Activated T-cell treated with anti-CD3 and anti-CD28 coated beads, Interleukin-2, amount 50 U/mL, for 72 hours (primary cell): ENCODE results near the gene CDK16. TPM values are rescaled to one million over a fixed set of nuclear protein-coding genes. Genes with fewer than 3 reads are reported as not detected.

ENCODE experiments used
- ATAC-seq, 2 donors: fragments of 150-1000 bp; cut with Tn5 transposase; replicated peaks in 1 of 2; 2 replicates each; pipeline ENCODE4 v1.10.0; 2021; ENCODE audit warnings: moderate library complexity in 2 of 2, mild to moderate bottlenecking in 1 of 2
- DNase-seq, 2 donors: peaks; one replicate each; pipeline ENCODE4 v3.0.0; 2021 to 2022; ENCODE audit warnings: mixed read lengths in 1 of 2
- H3K27ac Mint-ChIP-seq: one replicate; pipeline ENCODE4 v1.8.0; 2022; ENCODE audit warnings: mild to moderate bottlenecking, moderate library complexity, mixed read lengths
- H3K27me3 Mint-ChIP-seq: one replicate; pipeline ENCODE4 v1.8.0; 2022; ENCODE audit warnings: low read depth, mixed read lengths
- H3K36me3 Mint-ChIP-seq, 2 donors: one replicate each; pipeline ENCODE4 v1.8.0; 2022; ENCODE audit warnings: mixed read lengths in 2 of 2, mild to moderate bottlenecking in 1 of 2; ENCODE audit not compliant: insufficient read depth in 2 of 2
- H3K4me1 Mint-ChIP-seq: one replicate; pipeline ENCODE4 v1.8.0; 2022; ENCODE audit warnings: low read depth, mixed read lengths
- H3K4me3 Mint-ChIP-seq, 2 donors: one replicate each; pipeline ENCODE4 v1.8.0; 2022; ENCODE audit warnings: mild to moderate bottlenecking in 2 of 2, mixed read lengths in 2 of 2, moderate library complexity in 2 of 2
- H3K9me3 Mint-ChIP-seq, 2 donors: one replicate each; pipeline ENCODE4 v1.8.0; 2022; ENCODE audit warnings: mixed read lengths in 2 of 2
- total RNA-seq, 2 donors: library from RNA; stranded (reverse); gene quantifications; one replicate each; pipeline ENCODE4 v1.2.3, GENCODE V29; 2022

CDK16 gene
- total RNA-seq, 2 donors from 2014 or later: 82.2 to 88.6 TPM

DNA sequence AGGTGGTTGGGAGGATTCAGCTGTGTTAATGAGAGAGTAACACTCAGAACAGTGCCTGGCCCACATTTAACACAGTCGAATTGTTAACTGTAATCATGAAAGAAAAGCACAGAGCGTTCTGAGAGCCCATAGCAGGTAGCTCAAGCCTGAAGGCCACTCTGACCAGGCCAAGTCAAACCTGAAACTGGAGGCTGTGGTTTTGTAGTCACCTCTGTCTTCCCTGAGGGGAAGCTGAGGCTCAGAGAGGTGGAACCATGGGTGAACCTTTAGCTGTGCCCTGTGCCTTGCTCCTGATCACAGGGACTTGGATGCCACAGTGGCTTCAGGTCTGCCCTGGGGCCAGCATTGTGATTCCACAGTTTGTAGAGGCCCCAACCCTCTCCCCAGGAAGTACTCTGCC is 41.4 kb upstream of the CDK16 start:
- H3K36me3 Mint-ChIP-seq: peaks cover 3 to 10% of the 10 kb centered on the region in 2 donors
- ATAC-seq: no peak
- H3K9me3 Mint-ChIP-seq: no peaks in the 10 kb centered on the region

DNA sequence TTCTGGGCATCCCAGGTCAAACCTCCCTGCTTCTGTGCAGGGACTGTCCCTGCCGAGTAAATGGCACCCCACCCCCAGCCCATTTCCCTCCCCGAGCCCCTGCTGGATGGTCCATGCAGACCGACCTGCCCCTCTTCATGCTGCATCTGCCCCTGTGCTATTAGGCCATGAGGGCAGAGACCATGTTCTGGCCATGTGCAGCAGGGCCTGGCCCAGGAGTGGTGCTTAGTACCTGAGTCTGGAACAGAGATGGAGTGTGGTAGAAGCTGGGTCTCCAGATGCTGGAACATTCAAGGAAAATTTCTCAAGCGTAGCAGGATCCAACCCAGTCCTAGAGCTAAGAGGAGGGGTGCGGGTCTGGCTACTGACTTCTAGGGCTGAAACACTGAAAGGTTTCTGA is 40.1 kb upstream of the CDK16 start:
- no peaks in the 10 kb centered on the region for H3K4me1 Mint-ChIP-seq
- H3K27ac Mint-ChIP-seq: no peak overlapping the region
- H3K9me3 Mint-ChIP-seq: no peaks in the 10 kb centered on the region
- DNase-seq: no peak
- peaks cover 6 to 10% of the 10 kb centered on the region in 2 donors for H3K36me3 Mint-ChIP-seq
- H3K4me3 Mint-ChIP-seq: no peak overlapping the region
- no peak for ATAC-seq
- H3K27me3 Mint-ChIP-seq: peaks cover 20% of the 10 kb centered on the region

More for the DNA sequence above, 41.4 kb upstream of the CDK16 start:
- no peak overlapping the region for H3K4me3 Mint-ChIP-seq
- DNase-seq: no peak
- H3K4me1 Mint-ChIP-seq: no peaks in the 10 kb centered on the region
- H3K27ac Mint-ChIP-seq: no peak overlapping the region
- peaks cover 12% of the 10 kb centered on the region for H3K27me3 Mint-ChIP-seq

DNA sequence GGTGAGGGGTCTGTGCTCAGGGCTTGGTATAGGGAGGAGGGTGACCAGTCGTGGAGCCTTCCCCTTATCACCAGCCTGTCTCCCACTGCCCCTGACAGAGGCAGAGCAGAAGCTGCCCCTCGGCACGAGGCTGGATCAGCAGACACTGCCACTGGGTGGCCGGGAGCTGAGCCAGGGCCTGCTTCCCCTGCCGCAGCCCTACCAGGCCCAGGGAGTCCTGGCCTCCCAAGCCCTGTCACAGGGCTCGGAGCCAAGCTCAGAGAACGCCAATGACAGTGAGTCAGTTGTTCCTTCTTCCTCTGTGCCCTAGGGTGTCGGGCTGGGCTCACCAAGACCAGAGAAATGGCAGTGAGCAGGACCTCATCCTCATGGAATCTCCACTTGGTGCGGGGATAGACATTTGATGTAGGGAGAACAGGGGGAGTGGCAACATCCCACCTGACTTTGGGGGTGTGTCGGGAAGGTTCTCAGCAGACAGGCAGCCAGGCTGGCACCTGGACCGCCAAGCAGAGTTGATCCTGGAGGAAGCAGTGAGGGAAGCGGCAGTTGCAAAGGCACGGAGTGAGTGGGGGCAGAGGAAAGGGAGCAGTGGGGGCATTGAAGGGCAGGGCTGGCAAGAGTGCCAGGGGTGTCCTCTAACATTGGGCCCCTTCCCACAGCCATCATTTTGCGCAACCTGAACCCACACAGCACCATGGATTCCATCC is 39.1 kb upstream of the CDK16 start:
- no peak for ATAC-seq
- H3K27ac Mint-ChIP-seq: no peak overlapping the region
- DNase-seq: no peak
- peaks cover 20% of the 10 kb centered on the region for H3K27me3 Mint-ChIP-seq
- no peaks in the 10 kb centered on the region for H3K9me3 Mint-ChIP-seq
- peaks cover 6 to 8% of the 10 kb centered on the region in 2 donors for H3K36me3 Mint-ChIP-seq
- H3K4me1 Mint-ChIP-seq: no peaks in the 10 kb centered on the region
- no peak overlapping the region for H3K4me3 Mint-ChIP-seq

DNA sequence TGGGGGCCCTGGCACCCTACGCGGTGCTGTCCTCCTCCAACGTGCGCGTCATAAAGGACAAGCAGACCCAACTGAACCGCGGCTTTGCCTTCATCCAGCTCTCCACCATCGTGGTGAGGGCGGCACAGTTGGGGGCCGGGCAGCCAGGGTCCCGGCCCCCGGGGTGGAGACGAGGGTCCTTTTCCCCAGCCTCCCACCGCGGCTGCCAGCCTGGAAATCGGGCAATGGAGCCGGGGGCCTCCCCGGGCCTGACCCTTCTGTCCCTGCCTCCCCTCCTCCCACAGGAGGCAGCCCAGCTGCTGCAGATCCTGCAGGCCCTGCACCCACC is 38.6 kb upstream of the CDK16 start:
- no peaks in the 10 kb centered on the region for H3K9me3 Mint-ChIP-seq
- no peaks in the 10 kb centered on the region for H3K4me1 Mint-ChIP-seq
- ATAC-seq: no peak
- DNase-seq: no peak
- H3K36me3 Mint-ChIP-seq: peaks cover 6 to 8% of the 10 kb centered on the region in 2 donors
- H3K4me3 Mint-ChIP-seq: no peak overlapping the region
- no peak overlapping the region for H3K27ac Mint-ChIP-seq
- peaks cover 20% of the 10 kb centered on the region for H3K27me3 Mint-ChIP-seq

DNA sequence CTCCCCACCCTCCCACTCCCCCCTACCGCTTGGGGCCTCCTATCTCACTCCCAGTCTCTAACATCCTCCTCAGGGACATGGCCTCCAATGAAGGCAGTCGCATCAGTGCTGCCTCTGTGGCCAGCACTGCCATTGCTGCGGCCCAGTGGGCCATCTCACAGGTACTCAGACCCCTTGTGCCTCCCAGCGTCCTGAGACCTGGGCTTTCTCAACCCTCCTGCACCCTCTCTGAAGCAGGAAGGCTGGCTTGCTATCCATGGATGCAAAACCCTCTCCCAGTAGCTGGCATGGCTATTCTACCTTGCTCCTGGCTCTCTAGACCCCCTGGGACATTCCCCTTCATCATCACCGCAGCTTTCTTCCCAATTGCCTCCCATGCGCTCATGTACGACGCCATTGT is 38.1 kb upstream of the CDK16 start:
- DNase-seq (no peak), ATAC-seq (no peak)
- peaks cover 20% of the 10 kb centered on the region for H3K27me3 Mint-ChIP-seq
- H3K4me3 Mint-ChIP-seq: no peak overlapping the region
- H3K36me3 Mint-ChIP-seq: peaks cover 6 to 8% of the 10 kb centered on the region in 2 donors
- H3K27ac Mint-ChIP-seq: no peak overlapping the region
- H3K4me1 Mint-ChIP-seq: no peaks in the 10 kb centered on the region
- no peaks in the 10 kb centered on the region for H3K9me3 Mint-ChIP-seq

DNA sequence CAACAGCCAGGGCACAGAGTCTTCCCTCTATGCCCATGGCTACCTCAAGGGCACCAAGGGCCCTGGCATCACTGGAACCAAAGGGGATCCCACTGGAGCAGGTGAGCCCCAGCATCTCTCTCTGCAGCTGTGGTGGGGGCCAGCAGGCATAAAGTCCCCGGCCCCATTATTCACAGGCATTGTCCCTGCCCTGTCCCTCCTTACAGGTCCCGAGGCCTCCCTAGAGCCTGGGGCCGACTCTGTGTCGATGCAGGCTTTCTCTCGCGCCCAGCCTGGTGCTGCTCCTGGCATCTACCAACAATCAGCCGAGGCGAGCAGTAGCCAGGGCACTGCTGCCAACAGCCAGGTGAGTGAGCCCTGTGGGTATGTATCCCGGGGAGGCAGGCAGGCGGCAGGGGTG is 37.2 kb upstream of the CDK16 start:
- ATAC-seq (no peak), DNase-seq (no peak)
- no peak overlapping the region for H3K4me3 Mint-ChIP-seq
- H3K4me1 Mint-ChIP-seq: no peaks in the 10 kb centered on the region
- no peak overlapping the region for H3K27ac Mint-ChIP-seq
- peaks cover 9 to 11% of the 10 kb centered on the region in 2 donors for H3K36me3 Mint-ChIP-seq
- no peaks in the 10 kb centered on the region for H3K9me3 Mint-ChIP-seq
- peaks cover 20% of the 10 kb centered on the region for H3K27me3 Mint-ChIP-seq

DNA sequence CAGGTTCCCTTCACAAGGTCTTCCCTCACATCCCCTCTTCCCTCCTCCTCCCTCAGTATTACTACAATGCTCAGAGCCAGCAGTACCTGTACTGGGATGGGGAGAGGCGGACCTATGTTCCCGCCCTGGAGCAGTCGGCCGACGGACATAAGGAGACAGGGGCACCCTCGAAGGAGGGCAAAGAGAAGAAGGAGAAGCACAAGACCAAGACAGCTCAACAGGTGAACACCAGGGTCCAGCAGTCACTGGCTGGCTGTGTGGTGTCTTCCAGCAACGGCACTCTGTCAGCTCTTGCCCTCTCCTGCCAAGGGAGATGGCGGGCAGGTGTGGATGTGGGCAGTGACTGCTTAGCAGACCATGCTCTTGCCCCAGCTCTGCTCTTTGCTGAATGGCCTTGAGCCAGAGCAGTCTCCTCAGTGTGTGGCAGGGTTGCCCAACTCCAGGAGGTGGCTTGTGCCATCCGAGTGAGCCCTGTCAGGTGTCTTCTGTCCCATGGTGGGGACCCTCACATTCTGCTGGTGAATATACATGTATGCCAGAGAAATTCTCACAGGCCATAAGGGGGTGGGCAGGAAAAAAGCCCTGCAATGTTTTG is 36.3 kb upstream of the CDK16 start:
- H3K36me3 Mint-ChIP-seq: peaks cover 9% of the 10 kb centered on the region in 2 donors
- H3K4me3 Mint-ChIP-seq: no peak overlapping the region
- H3K27me3 Mint-ChIP-seq: peaks cover 20% of the 10 kb centered on the region
- ATAC-seq (no peak), DNase-seq (no peak)
- H3K9me3 Mint-ChIP-seq: no peaks in the 10 kb centered on the region
- no peak overlapping the region for H3K27ac Mint-ChIP-seq
- H3K4me1 Mint-ChIP-seq: peaks cover under 1% of the 10 kb centered on the region

DNA sequence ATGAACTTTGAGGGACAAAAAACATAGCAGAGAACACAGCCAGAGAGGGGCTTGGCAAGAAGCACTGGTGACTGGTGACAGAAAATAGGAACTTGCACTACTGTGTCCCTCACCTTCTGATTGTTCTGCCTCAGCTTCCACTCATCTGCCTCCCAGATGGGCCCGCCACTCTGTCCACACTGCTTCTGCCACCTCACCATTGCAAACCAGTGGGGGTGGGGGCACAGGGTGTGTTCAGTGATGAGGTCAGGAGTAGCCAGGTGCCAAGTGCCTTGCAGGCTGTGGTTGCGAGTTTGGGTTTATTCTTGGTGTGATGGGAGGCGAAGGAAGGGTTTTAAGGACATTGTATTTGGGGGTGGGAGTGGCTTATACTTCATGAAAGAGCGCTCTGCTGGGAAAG is 34.0 kb upstream of the CDK16 start:
- peaks cover 13% of the 10 kb centered on the region for H3K27me3 Mint-ChIP-seq
- peaks cover 4 to 6% of the 10 kb centered on the region in 2 donors for H3K36me3 Mint-ChIP-seq
- H3K4me3 Mint-ChIP-seq: no peak overlapping the region
- peaks cover 19% of the 10 kb centered on the region for H3K4me1 Mint-ChIP-seq
- no peak overlapping the region for H3K27ac Mint-ChIP-seq
- ATAC-seq (no peak), DNase-seq (no peak)
- no peaks in the 10 kb centered on the region for H3K9me3 Mint-ChIP-seq

DNA sequence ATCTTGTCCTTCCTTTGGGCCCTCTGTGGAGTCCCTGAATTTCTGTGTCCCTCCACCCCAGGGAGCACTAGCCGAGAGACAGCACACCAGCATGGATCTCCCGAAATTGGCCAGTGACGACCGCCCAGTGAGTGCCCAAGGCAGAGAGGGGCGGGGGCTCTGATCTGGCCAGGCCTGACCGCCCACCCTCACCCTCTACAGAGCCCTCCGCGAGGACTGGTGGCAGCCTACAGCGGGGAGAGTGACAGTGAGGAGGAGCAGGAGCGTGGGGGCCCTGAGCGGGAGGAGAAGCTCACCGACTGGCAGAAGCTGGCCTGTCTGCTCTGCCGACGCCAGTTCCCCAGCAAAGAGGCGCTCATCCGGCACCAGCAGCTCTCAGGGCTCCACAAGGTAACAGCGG is 33.2 kb upstream of the CDK16 start:
- Mint-ChIP-seq H3K27me3 (peaks cover 13% of the 10 kb centered on the region), H3K27ac (no peak overlapping the region), H3K4me3 (no peak overlapping the region), H3K9me3 (no peaks in the 10 kb centered on the region), H3K36me3 (peaks cover 4 to 6% of the 10 kb centered on the region in 2 donors), H3K4me1 (peaks cover 20% of the 10 kb centered on the region)
- no peak for ATAC-seq
- DNase-seq: no peak

DNA sequence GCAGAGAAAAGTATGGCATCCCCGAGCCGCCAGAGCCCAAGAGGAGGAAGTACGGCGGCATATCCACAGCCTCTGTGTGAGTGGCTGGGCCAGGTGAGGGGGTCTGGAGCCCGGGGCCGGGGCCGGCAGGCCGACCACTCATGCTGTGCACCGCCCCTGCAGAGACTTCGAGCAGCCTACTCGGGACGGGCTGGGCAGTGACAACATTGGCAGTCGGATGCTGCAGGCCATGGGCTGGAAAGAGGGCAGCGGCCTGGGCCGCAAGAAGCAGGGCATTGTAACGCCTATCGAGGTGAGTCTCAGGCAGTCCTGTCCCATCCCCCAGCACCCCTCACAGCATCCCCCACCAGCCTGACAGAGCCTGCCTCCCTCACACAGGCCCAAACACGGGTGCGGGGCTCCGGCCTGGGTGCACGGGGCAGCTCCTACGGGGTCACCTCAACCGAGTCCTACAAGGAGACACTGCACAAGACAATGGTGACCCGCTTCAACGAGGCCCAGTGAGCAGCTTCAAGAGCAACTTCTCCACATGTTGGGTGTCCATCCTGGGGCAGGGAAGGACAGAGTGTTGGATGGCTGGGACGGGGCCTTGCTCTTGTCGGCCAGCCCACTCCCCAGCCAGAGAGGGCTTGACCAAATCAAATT is 32.3 kb upstream of the CDK16 start:
- ATAC-seq: no peak
- Mint-ChIP-seq H3K36me3 (peaks cover 4 to 8% of the 10 kb centered on the region in 2 donors), H3K27ac (no peak overlapping the region), H3K4me3 (no peak overlapping the region), H3K9me3 (no peaks in the 10 kb centered on the region), H3K27me3 (peaks cover 13% of the 10 kb centered on the region), H3K4me1 (peaks cover 30% of the 10 kb centered on the region)
- no peak for DNase-seq

DNA sequence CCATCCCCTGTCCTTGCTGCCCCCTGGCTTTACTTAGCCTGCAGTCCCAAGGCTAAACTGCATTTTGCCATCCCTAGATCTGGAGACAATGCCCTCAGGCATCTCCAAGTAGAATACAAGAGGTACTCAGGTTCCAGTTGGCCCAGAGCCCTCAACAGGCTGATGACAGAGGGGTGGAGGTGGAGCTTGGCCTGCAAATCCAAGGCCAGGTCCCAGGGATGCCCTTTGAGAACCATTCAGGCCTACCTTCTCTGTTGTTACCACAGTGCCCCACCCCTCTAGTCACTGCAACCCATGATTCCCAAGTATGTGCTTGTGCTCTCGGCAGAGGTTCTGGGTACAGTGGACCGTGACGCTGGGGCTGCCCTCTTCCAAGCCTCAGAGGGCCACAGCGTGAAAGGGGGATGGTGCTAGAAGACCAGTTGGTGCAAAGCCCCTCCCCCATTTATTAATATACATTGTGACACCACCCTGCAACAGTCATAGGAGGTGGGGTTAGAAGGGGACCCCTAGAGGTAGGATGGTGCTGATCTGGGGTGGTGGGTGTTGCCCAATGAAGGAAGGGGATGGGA is 31.3 kb upstream of the CDK16 start:
- no peak for ATAC-seq
- peaks cover 13% of the 10 kb centered on the region for H3K27me3 Mint-ChIP-seq
- H3K4me3 Mint-ChIP-seq: no peak overlapping the region
- peaks cover 4 to 8% of the 10 kb centered on the region in 2 donors for H3K36me3 Mint-ChIP-seq
- no peak overlapping the region for H3K27ac Mint-ChIP-seq
- H3K4me1 Mint-ChIP-seq: peaks cover 31% of the 10 kb centered on the region
- H3K9me3 Mint-ChIP-seq: no peaks in the 10 kb centered on the region
- DNase-seq: no peak

DNA sequence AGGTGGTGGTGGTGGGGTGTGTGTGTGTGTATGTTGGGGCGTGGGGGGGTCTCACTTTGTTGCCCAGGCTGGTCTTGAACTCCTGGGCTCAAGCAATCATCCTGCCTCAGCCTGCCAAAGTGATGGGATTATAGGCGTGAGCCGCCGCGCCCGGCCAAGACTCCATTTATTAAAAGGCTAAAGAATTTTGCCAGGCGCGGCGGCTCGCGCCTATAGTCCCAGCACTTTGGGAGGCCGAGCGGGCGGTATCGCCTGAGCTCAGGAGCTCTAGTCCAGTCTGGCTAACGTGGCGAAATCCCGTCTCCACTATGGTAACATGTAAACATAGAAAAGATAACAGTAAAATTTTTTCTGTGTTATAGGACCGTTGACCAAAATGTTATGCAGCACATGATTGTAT is 28.6 kb upstream of the CDK16 start:
- no peak overlapping the region for H3K4me3 Mint-ChIP-seq
- no peak for DNase-seq
- ATAC-seq: no peak
- peaks cover 52% of the 10 kb centered on the region for H3K4me1 Mint-ChIP-seq
- H3K9me3 Mint-ChIP-seq: no peaks in the 10 kb centered on the region
- peaks cover 5% of the 10 kb centered on the region for H3K27me3 Mint-ChIP-seq
- no peak overlapping the region for H3K27ac Mint-ChIP-seq
- H3K36me3 Mint-ChIP-seq: peaks cover 7 to 11% of the 10 kb centered on the region in 2 donors

DNA sequence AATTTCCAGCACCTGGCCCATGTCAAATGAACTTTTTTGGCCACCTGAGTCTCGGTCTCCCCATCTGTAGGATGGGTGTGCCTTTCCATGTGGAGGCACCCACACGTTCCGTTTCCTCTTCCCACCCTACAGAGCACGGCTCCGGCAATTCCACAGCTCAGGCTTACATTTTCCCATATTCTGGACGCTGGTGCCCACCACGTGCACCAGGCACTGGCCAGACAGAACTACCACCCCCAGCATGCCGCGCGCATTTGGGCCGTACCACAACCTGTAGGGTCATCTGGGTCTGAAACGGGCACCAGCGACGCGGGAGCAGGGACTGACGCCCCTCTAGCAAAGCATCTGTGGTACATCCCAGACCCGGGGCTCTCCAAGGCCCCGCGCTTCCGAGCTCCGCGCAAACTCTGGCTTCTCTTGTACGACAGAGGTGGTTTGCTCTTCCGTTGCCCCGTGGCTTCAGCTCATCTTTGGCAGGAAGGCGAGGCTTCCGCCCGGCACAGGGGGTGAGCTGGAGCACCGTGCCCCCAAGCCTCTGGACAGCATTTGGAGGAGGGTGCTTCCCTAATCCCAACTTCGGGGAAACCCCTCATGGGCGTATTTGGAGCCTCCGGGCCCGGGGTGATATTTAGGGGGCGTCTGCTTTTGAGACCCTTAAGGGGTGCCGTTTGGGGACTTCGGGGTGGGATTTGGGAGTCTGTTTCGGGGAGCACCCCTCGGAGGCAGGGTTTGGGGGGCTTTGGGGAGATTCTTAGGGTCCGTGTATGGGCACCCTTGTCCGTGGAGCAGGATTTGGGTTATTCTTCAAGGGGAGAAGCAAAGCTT is 27.8 kb upstream of the CDK16 start:
- H3K4me1 Mint-ChIP-seq: peaks cover 60% of the 10 kb centered on the region
- H3K27me3 Mint-ChIP-seq: peaks cover 5% of the 10 kb centered on the region
- peak overlapping the region; percentile 87 for H3K27ac Mint-ChIP-seq
- peak; percentile 78 to 87 for ATAC-seq
- H3K36me3 Mint-ChIP-seq: peaks cover 7 to 9% of the 10 kb centered on the region in 2 donors
- H3K9me3 Mint-ChIP-seq: no peaks in the 10 kb centered on the region
- H3K4me3 Mint-ChIP-seq: peak overlapping the region; percentile 97 to 98
- DNase-seq: peak; percentile 84 to 90
